Lung (tissue), 12 donors: ENCODE results near the gene HIC1. TPM values are rescaled to one million over a fixed set of nuclear protein-coding genes. Genes with fewer than 3 reads are reported as not detected.

ENCODE experiments used
- ATAC-seq: fragments of 200-7000 bp; cut with Tn5 transposase; one replicate; pipeline ENCODE4 v1.9.1; 2020; ENCODE audit warnings: moderate number of reproducible peaks; ENCODE audit not compliant: insufficient read depth, low FRiP score
- DNase-seq, 3 donors: peaks; one replicate each; pipeline ENCODE4 v3.0.0-alpha.2; 2013 to 2017
- H3K27ac ChIP-seq, 2 donors: one replicate each; pipeline ENCODE4 v1.5.1; 2013; ENCODE audit warnings: mild to moderate bottlenecking in 2 of 2, moderate library complexity in 2 of 2, control low read depth in 1 of 2, inconsistent platforms in 1 of 2, low read depth in 1 of 2, low read length in 1 of 2
- H3K27me3 ChIP-seq, 3 donors: one replicate each; pipeline ENCODE4 v1.5.1; 2013; ENCODE audit warnings: low read length in 2 of 3; ENCODE audit not compliant: control insufficient read depth in 3 of 3, insufficient read depth in 3 of 3
- H3K36me3 ChIP-seq, 4 donors: one replicate each; pipeline ENCODE4 v1.5.1; 2013; ENCODE audit warnings: low read length in 4 of 4, mild to moderate bottlenecking in 1 of 4, moderate library complexity in 1 of 4; ENCODE audit not compliant: control insufficient read depth in 4 of 4, insufficient read depth in 4 of 4
- H3K4me1 ChIP-seq, 5 donors: one replicate each; pipeline ENCODE4 v1.5.1; 2013; ENCODE audit warnings: low read length in 5 of 5, mild to moderate bottlenecking in 2 of 5, moderate library complexity in 1 of 5; ENCODE audit not compliant: control insufficient read depth in 5 of 5, insufficient read depth in 5 of 5
- H3K4me3 ChIP-seq: one replicate; pipeline ENCODE4 v1.5.1; 2013; ENCODE audit warnings: mild to moderate bottlenecking, control low read depth, moderate library complexity
- H3K9ac ChIP-seq, 2 donors: one replicate each; pipeline ENCODE4 v1.5.1; 2013; ENCODE audit warnings: low read length in 2 of 2, control low read depth in 1 of 2; ENCODE audit not compliant: insufficient read depth in 1 of 2
- H3K9me3 ChIP-seq, 4 donors: one replicate each; pipeline ENCODE4 v1.5.1; 2013; ENCODE audit warnings: low read length in 3 of 4, mild to moderate bottlenecking in 1 of 4, moderate library complexity in 1 of 4; ENCODE audit not compliant: control insufficient read depth in 4 of 4, insufficient read depth in 3 of 4
- CTCF ChIP-seq: IDR thresholded peaks from 2 replicates; pipeline ENCODE4 v1.5.1; 2012; ENCODE audit warnings: mild to moderate bottlenecking; ENCODE audit errors: control extremely low read depth, extremely low read depth
- WGBS, 2 donors: extraction: QIAGEN DNeasy Blood & Tissue Kit; methylation state at CpG; one replicate each; pipeline ENCODE4 v1.1.7; 2013; 5-methylcytosine and 5-hydroxymethylcytosine counted together
- polyA plus RNA-seq, 2 donors: library from polyadenylated mRNA; stranded (reverse); fragments of 200-250 nt; gene quantifications; one replicate each; pipeline ENCODE4 v1.2.1, GENCODE V29; 2013
- total RNA-seq, 2 donors: library from RNA; depleted of rRNA in 1 of 2; stranded (reverse); fragments of >200 nt in 1 of 2; gene quantifications; one replicate each; pipeline ENCODE4 v1.2.1, GENCODE V29; 2014 to 2021
- donor health status: control.
- donor health status: control.
- donor health status: Bipolar disorder and iron deficiency.
- donor health status: healthy.
- donor health status: DM: yes; HTN: yes; CAD: no.

Gene HIC1
- total and polyA plus RNA-seq, 4 donors = 5.5 to 34.8 (median 21.6) TPM

- no peak for TF ChIP-seq CTCF
- 45 to 58% methylated on average over 15 of the region's 15 CpGs for WGBS, 2 donors
- Histone ChIP-seq H3K27me3 (peaks cover 3 to 46% (median 43%) of the 10 kb centered on the region in 3 donors), H3K27ac (no peak overlapping the region), H3K4me1 (peaks cover 0 to 19% (median 5%) of the 10 kb centered on the region in 5 donors), H3K9ac (no peak overlapping the region), H3K9me3 (no peaks in the 10 kb centered on the region), H3K36me3 (no peaks in the 10 kb centered on the region), H3K4me3 (no peak overlapping the region)
- no peak for DNase-seq
- no peak for ATAC-seq
Measured at GRCh38 chr17:2022647-2023240, 32.2 kb upstream of the HIC1 start.

- 44 to 52% methylated on average over 16 of the region's 16 CpGs for WGBS, 2 donors
- H3K27ac ChIP-seq = peak overlapping the region in 1 of 2 donors; percentile 34
- no peak for ATAC-seq
Measured at GRCh38 chr17:2023256-2023655, 31.6 kb upstream of the HIC1 start.

GRCh38 chr17:2023692-2024571 lies 31.0 kb upstream of the HIC1 start:
- H3K36me3 ChIP-seq = no peaks in the 10 kb centered on the region
- peaks cover 3 to 43% (median 38%) of the 10 kb centered on the region in 3 donors for H3K27me3 ChIP-seq
- ATAC-seq = no peak
- peaks cover 0 to 19% (median 5%) of the 10 kb centered on the region in 5 donors for H3K4me1 ChIP-seq
- no peak for TF ChIP-seq CTCF
- H3K9me3 ChIP-seq = no peaks in the 10 kb centered on the region
- peak overlapping the region; percentile 44 for H3K4me3 ChIP-seq
- H3K27ac ChIP-seq = no peak overlapping the region
- WGBS, 2 donors = 1 to 2% methylated on average over 53 to 85 of the region's 85 CpGs
- H3K9ac ChIP-seq = no peak overlapping the region
- DNase-seq = peak; percentile 72

More at GRCh38 chr17:2023256-2023655, 31.6 kb upstream of the HIC1 start:
- H3K4me1 ChIP-seq = peaks cover 0 to 19% (median 5%) of the 10 kb centered on the region in 5 donors
- peaks cover 3 to 46% (median 43%) of the 10 kb centered on the region in 3 donors for H3K27me3 ChIP-seq
- no peak for TF ChIP-seq CTCF
- H3K4me3 ChIP-seq = no peak overlapping the region
- DNase-seq = no peak
- no peaks in the 10 kb centered on the region for H3K9me3 ChIP-seq
- H3K9ac ChIP-seq = no peak overlapping the region
- no peaks in the 10 kb centered on the region for H3K36me3 ChIP-seq
